ENCODE measurements around the gene NFIA.

DNA sequence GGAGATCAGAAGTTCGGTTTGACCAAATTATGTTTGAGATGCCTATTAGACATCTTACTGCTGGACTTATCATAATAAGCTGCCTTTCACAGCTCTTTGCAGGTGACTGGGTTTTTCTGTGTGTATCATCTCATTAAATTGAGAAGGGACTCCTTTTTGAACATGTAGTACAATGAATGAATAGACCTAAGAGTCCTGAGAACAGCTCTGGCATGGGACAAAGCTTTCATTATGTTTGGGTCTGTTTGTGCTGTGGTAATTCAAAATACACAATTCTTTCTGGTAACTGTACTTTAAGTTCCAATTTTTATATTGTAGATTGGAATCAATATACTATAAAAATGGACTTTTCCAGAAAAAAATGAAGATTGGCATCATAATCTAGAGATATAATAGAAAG is 330.2 kb downstream of the NFIA start:
- no peak for TF ChIP-seq EZH2phosphoT487 (IDR thresholded peaks at IDR 0.05; ENCODE audit: low read length)
- TF ChIP-seq, protein P1, sequence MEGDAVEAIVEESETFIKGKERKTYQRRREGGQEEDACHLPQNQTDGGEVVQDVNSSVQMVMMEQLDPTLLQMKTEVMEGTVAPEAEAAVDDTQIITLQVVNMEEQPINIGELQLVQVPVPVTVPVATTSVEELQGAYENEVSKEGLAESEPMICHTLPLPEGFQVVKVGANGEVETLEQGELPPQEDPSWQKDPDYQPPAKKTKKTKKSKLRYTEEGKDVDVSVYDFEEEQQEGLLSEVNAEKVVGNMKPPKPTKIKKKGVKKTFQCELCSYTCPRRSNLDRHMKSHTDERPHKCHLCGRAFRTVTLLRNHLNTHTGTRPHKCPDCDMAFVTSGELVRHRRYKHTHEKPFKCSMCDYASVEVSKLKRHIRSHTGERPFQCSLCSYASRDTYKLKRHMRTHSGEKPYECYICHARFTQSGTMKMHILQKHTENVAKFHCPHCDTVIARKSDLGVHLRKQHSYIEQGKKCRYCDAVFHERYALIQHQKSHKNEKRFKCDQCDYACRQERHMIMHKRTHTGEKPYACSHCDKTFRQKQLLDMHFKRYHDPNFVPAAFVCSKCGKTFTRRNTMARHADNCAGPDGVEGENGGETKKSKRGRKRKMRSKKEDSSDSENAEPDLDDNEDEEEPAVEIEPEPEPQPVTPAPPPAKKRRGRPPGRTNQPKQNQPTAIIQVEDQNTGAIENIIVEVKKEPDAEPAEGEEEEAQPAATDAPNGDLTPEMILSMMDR (IDR thresholded peaks at IDR 0.05; ENCODE audit: low read length) = no peak
